Hepatocyte (in vitro differentiated cells): ENCODE measurements around the gene HMGCS2.

ENCODE experiments used
- EZH2 ChIP-seq: fragments of 200-600 bp; sonication (generic); IDR thresholded peaks from 2 replicates; pipeline ENCODE4 v1.6.1; 2016; ENCODE audit warnings: antibody characterized with exemption, mild to moderate bottlenecking, borderline replicate concordance
- TF ChIP-seq, protein P1 (sequence below): fragments of 200-600 bp; sonication (generic); IDR thresholded peaks from 2 replicates; pipeline ENCODE4 v1.5.1; 2016; ENCODE audit warnings: antibody characterized with exemption, mild to moderate bottlenecking; ENCODE audit not compliant: poor library complexity

DNA sequence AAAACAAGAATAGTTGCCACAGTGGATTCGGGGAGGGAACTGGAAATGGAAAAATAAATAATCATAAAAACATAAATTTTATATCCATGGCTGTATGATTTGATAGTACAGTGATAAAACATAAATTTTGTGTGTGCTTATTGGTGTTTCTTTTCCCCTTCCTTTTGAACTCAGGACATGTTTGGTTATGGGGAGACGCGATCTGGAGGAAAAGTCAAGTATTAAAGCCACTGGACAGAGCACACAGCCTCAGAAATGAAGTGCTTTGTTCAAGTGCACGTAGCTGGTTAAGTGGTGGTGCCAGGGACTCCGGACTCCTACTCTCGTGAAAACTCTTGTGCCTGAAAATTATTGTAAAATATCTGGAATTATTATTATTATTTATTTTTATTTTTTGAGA, 9.7 kb upstream of the HMGCS2 start:
- TF ChIP-seq, protein P1, sequence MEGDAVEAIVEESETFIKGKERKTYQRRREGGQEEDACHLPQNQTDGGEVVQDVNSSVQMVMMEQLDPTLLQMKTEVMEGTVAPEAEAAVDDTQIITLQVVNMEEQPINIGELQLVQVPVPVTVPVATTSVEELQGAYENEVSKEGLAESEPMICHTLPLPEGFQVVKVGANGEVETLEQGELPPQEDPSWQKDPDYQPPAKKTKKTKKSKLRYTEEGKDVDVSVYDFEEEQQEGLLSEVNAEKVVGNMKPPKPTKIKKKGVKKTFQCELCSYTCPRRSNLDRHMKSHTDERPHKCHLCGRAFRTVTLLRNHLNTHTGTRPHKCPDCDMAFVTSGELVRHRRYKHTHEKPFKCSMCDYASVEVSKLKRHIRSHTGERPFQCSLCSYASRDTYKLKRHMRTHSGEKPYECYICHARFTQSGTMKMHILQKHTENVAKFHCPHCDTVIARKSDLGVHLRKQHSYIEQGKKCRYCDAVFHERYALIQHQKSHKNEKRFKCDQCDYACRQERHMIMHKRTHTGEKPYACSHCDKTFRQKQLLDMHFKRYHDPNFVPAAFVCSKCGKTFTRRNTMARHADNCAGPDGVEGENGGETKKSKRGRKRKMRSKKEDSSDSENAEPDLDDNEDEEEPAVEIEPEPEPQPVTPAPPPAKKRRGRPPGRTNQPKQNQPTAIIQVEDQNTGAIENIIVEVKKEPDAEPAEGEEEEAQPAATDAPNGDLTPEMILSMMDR: no peak
- TF ChIP-seq EZH2: no peak
